BE2C (cell line): Measurements from ENCODE around the gene FAM83F.

Experiments
- DNase-seq: peaks from one replicate; pipeline ENCODE4 v3.0.0-alpha.2; 2020
- H3K27me3 ChIP-seq: fragments of 250-450 bp; sonication (Bioruptor Pico); 2 replicates; pipeline ENCODE4 v1.5.1; 2020; ENCODE audit warnings: mild to moderate bottlenecking
- H3K36me3 ChIP-seq: fragments of 250-450 bp; sonication (Bioruptor Pico); 2 replicates; pipeline ENCODE4 v1.5.1; 2020; ENCODE audit warnings: mild to moderate bottlenecking
- H3K4me1 ChIP-seq: fragments of 250-450 bp; sonication (Bioruptor Pico); 2 replicates; pipeline ENCODE4 v1.5.1; 2020
- H3K4me3 ChIP-seq: 2 replicates; pipeline ENCODE4 v1.5.1; 2011; ENCODE audit warnings: low read depth, low read length
- H3K9me3 ChIP-seq: fragments of 250-450 bp; sonication (Bioruptor Pico); 2 replicates; pipeline ENCODE4 v1.5.1; 2020
- TF ChIP-seq, protein P1 (sequence below): IDR thresholded peaks from 2 replicates; pipeline ENCODE4 v1.5.1; 2012; ENCODE audit warnings: mild to moderate bottlenecking, low read depth, low read length

Gene FAM83F

DNA sequence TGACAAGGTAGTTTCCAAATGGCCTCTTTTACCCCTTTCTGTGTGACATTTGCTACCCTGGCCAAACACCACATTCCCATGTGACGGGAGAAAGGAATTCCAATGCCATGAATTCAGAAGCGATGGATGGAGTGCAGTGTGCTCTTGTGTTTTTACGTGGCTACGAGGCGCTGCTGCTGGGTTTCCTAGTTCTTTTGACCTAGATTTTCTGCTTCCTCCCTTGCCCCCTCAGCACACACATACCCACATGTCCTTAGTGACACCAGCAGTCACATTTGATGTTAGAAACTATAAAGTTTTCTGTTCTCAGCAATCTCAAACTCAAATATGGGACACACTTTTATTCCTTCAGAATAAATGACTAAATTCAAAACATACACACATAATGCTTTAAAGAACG, 42.4 kb upstream of the FAM83F start:
- Histone ChIP-seq H3K36me3 (no peaks in the 10 kb centered on the region), H3K4me3 (no peak overlapping the region), H3K27me3 (no peaks in the 10 kb centered on the region), H3K9me3 (no peaks in the 10 kb centered on the region), H3K4me1 (no peaks in the 10 kb centered on the region)
- DNase-seq: no peak
- TF ChIP-seq, protein P1, sequence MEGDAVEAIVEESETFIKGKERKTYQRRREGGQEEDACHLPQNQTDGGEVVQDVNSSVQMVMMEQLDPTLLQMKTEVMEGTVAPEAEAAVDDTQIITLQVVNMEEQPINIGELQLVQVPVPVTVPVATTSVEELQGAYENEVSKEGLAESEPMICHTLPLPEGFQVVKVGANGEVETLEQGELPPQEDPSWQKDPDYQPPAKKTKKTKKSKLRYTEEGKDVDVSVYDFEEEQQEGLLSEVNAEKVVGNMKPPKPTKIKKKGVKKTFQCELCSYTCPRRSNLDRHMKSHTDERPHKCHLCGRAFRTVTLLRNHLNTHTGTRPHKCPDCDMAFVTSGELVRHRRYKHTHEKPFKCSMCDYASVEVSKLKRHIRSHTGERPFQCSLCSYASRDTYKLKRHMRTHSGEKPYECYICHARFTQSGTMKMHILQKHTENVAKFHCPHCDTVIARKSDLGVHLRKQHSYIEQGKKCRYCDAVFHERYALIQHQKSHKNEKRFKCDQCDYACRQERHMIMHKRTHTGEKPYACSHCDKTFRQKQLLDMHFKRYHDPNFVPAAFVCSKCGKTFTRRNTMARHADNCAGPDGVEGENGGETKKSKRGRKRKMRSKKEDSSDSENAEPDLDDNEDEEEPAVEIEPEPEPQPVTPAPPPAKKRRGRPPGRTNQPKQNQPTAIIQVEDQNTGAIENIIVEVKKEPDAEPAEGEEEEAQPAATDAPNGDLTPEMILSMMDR: no peak

DNA sequence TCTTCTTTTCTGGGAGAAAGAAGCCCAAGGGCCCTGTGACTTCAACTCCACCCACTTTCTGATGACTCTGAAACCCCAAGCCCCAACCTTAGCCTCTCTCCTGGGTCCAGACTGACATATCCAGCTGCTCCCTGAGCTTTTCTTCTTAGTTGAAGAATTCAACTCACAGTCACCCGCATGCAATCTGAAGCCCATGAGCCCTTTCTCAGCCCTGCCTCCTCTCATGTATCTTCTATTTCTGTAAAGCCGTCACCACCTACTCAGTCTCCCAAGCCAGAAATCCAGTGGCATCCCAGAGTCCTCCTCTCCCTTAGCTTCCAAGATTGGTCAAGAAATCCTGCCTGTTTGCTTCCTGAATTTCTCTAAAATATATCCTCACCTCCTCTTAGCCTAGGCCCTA, 41.7 kb upstream of the FAM83F start:
- Histone ChIP-seq H3K9me3 (no peaks in the 10 kb centered on the region), H3K27me3 (no peaks in the 10 kb centered on the region), H3K4me1 (no peaks in the 10 kb centered on the region), H3K4me3 (no peak overlapping the region), H3K36me3 (no peaks in the 10 kb centered on the region)
- TF ChIP-seq, protein P1: no peak
- no peak for DNase-seq

DNA sequence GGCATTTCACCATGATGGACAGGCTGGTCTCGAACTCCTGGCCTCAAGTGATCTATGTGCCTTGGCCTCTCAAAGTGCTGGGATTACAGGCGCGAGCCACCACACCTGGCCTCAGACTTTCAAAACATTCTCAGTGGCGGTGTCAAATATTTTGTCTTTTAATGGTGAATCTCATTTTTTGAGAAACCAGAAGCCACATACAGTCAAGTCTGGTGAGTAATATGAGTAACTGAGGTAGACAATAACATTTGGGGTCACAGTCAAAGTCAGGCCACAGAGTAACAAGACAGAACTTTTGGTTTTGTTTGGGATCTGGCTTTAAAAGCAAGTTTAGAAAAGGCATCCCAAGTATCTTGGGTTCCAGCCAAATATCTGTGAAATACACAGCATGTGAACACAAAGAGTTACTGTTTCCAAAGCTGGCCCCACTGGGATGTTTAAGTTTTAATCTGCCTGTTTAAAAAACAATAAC, 40.1 kb upstream of the FAM83F start:
- Histone ChIP-seq H3K9me3 (no peaks in the 10 kb centered on the region), H3K36me3 (no peaks in the 10 kb centered on the region), H3K4me3 (no peak overlapping the region), H3K4me1 (peaks cover under 1% of the 10 kb centered on the region), H3K27me3 (no peaks in the 10 kb centered on the region)
- DNase-seq: no peak
- TF ChIP-seq, protein P1: no peak

DNA sequence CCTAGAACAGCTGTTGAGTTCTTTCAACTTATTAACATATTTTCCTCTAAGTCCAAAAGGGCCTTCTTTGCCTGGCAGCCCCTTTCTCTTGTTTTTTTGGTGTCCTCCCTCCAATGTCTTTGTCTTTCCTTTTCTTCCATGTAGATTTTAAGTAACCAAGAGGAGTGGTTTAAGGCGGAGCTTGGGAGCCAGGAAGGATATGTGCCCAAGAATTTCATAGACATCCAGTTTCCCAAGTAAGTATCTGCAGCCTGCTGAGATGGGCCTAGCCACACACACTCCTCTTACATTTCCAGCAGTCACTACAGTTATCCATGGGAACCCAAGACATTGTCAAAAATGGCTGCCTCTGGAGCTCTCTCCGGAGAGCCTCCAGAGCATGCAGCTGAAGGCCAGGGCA, 39.1 kb upstream of the FAM83F start:
- no peaks in the 10 kb centered on the region for H3K27me3 ChIP-seq
- no peaks in the 10 kb centered on the region for H3K36me3 ChIP-seq
- peaks cover 6% of the 10 kb centered on the region for H3K4me1 ChIP-seq
- DNase-seq: no peak
- no peaks in the 10 kb centered on the region for H3K9me3 ChIP-seq
- no peak overlapping the region for H3K4me3 ChIP-seq
- TF ChIP-seq, protein P1: no peak

DNA sequence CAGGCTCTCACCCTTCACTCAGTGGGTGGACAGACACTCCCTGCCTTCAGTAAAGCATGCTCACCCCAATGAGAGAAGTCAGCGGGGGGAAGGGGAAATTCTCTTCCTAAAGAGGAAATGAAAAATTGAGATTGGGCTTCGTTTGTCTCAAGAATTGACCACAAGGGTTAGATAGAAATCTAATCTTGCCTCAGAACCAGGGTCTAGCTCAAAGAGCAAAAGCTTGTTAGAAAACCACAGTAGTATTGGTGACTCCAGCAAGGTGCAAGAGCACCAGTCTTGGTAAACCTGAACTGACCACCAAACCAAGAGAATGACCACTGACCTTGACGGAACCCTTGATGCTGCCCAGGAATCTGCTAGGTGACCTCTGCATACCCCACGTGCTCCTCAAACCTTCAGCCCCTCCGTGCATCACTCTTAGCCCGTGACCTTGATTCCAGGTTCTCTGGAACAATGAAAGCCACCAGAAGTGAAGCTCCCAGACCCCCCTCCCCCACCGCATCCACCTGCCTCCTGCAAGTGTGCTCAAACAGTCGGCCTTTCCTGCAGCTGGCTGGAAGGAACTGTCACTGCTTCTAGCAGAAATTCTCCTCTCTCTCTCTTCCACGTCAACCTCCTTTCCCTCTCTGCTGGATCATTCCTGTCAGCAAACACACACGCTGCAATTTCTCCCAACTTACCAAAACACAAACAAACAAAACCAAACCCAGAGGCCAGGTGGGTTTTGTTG, 37.7 kb upstream of the FAM83F start:
- H3K4me3 ChIP-seq: no peak overlapping the region
- peaks cover 6% of the 10 kb centered on the region for H3K4me1 ChIP-seq
- no peaks in the 10 kb centered on the region for H3K36me3 ChIP-seq
- H3K27me3 ChIP-seq: no peaks in the 10 kb centered on the region
- no peak for DNase-seq
- TF ChIP-seq, protein P1: no peak
- no peaks in the 10 kb centered on the region for H3K9me3 ChIP-seq

DNA sequence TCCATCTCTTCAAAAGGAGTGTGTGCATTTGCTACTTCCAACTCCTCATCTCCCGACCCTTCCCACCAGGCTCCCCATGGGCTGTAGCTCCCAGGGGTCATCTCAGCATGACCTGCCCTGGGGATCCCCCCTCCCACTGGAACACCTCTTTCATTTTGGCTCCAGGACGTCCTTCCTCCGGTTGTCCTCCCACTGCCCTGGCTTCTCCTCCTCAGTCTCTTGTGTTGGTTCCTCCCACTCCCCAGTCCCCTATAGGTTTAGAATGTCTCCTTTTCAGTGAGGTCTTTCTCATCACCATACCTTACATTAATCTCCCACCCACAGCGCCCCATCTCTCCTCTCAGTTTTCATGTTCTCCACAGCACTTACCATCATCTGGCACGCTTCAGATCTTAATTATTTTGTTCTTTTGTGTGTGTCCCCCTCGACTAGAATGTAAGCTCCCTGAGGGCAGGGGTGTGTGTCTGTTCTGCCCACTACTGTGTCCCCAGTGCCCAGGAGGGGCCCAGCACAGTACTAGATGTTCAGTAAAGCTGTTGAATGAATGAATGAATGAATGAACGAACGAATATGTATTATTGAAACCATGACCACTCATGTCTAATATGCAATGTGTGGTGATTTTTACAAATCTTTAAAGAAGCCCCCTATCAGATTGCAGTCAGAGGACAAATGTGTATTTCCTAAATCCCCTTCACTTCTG, 36.6 kb upstream of the FAM83F start:
- Histone ChIP-seq H3K4me3 (no peak overlapping the region), H3K36me3 (no peaks in the 10 kb centered on the region), H3K4me1 (peaks cover 6% of the 10 kb centered on the region), H3K9me3 (no peaks in the 10 kb centered on the region), H3K27me3 (no peaks in the 10 kb centered on the region)
- DNase-seq: no peak
- TF ChIP-seq, protein P1: no peak
